B cell (primary cell): ENCODE data around the gene DAD1.

Source experiments
- EZH2 ChIP-seq: IDR thresholded peaks from 2 replicates; pipeline ENCODE4 v1.6.1; 2012; ENCODE audit warnings: borderline replicate concordance, low read depth, mild to moderate bottlenecking, moderate library complexity, low read length; ENCODE audit not compliant: insufficient read depth, poor library complexity, severe bottlenecking
- TF ChIP-seq, protein P1 (sequence below): fragments of 200-600 bp; IDR thresholded peaks from one replicate; pipeline ENCODE4 v1.8.0; 2022; ENCODE audit warnings: antibody characterized with exemption, mild to moderate bottlenecking

DNA sequence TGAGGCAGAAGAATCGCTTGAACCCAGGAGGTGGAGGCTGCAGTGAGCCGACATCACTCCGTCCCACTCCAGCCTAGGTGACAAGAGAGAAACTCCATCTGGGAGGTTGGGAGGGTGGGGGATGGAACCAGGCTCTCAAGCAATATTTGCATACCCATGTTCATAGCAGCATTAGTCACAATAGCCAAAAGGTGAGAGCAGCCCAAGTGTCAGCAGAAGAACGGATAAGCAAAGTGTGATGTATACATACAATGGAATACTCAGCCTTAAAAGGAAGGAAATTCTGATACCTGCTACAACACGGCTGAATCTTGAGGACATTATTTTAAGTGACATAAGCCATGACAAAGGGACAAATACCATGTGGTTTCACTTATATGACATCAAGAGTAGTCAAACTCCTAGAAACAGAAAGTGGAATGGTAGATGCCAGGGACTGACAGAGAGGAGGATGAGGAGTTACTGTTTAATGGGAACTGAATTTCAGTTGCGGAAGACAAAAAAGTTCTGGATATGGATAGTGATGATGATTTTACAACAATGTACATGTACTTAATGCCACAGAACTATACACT, 11.6 kb downstream of the DAD1 start:
- TF ChIP-seq, protein P1, sequence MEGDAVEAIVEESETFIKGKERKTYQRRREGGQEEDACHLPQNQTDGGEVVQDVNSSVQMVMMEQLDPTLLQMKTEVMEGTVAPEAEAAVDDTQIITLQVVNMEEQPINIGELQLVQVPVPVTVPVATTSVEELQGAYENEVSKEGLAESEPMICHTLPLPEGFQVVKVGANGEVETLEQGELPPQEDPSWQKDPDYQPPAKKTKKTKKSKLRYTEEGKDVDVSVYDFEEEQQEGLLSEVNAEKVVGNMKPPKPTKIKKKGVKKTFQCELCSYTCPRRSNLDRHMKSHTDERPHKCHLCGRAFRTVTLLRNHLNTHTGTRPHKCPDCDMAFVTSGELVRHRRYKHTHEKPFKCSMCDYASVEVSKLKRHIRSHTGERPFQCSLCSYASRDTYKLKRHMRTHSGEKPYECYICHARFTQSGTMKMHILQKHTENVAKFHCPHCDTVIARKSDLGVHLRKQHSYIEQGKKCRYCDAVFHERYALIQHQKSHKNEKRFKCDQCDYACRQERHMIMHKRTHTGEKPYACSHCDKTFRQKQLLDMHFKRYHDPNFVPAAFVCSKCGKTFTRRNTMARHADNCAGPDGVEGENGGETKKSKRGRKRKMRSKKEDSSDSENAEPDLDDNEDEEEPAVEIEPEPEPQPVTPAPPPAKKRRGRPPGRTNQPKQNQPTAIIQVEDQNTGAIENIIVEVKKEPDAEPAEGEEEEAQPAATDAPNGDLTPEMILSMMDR, result no peak
- no peak for TF ChIP-seq EZH2
